ENCODE results near the gene SMG6.

Gene SMG6

GRCh38 chr17:2138318-2138717, 165.3 kb downstream of the SMG6 start:
- Histone ChIP-seq H2BK120ac (ENCODE audit: low read depth, low read length) (no peak overlapping the region), H3K27ac (replicated peaks; ENCODE audit: low read length) (no peak overlapping the region), H2BK5ac (ENCODE audit: low read length) (no peak overlapping the region), H3K79me1 (ENCODE audit: low read depth, low read length) (no peaks in the 10 kb centered on the region), H3K27me3 (ENCODE audit: control insufficient read depth in 3 of 3, insufficient read depth in 3 of 3, low read depth in 1 of 3, low read length in 3 of 3) (no peaks in the 10 kb centered on the region), H3K14ac (ENCODE audit: low read length) (no peak overlapping the region), H3K36me3 (replicated peaks in 1 of 2; ENCODE audit: control insufficient read depth in 2 of 2, insufficient read depth in 2 of 2, low read length in 2 of 2) (peaks cover 0 to 4% of the 10 kb centered on the region in 2 donors), H3K4ac (ENCODE audit: low read length) (no peak overlapping the region), H4K91ac (ENCODE audit: low read depth, low read length, poor library complexity) (no peak overlapping the region), H3K4me2 (ENCODE audit: insufficient read depth, low read length, poor library complexity, severe bottlenecking) (no peak overlapping the region), H3K18ac (ENCODE audit: low read length) (no peak overlapping the region), H2BK15ac (ENCODE audit: low read length) (no peak overlapping the region), H3K9me3 (replicated peaks in 1 of 2; ENCODE audit: control insufficient read depth in 2 of 2, insufficient read depth in 1 of 2, low read depth in 1 of 2, low read length in 2 of 2) (no peaks in the 10 kb centered on the region), H2AFZ (ENCODE audit: low read length) (no peak overlapping the region), H3K9ac (ENCODE audit: low read depth, low read length, poor library complexity) (no peak overlapping the region), H2BK12ac (ENCODE audit: low read length) (no peak overlapping the region), H3K4me1 (ENCODE audit: control insufficient read depth in 2 of 2, insufficient read depth in 1 of 2, low read depth in 1 of 2, low read length in 2 of 2) (peaks cover 8 to 20% of the 10 kb centered on the region in 2 donors), H3K4me3 (ENCODE audit: low read length in 2 of 2) (no peak overlapping the region), H2AK5ac (ENCODE audit: low read depth, low read length) (no peak overlapping the region), H3K23ac (ENCODE audit: low read depth, low read length, poor library complexity) (no peak overlapping the region), H4K8ac (ENCODE audit: low read depth, low read length) (no peak overlapping the region)
- WGBS, 2 donors (ENCODE audit: extremely low coverage in 2 of 2, insufficient read length in 2 of 2, insufficient replicate concordance in 1 of 2): no CpG with 5 or more reads among the region's 1 CpG
- DNase-seq (ENCODE audit: low spot score): no peak

GRCh38 chr17:2137342-2138098, 166.1 kb downstream of the SMG6 start:
- no peaks in the 10 kb centered on the region for H3K36me3 ChIP-seq (replicated peaks in 1 of 2; ENCODE audit: control insufficient read depth in 2 of 2, insufficient read depth in 2 of 2, low read length in 2 of 2)
- H2BK12ac ChIP-seq (ENCODE audit: low read length): no peak overlapping the region
- H2BK5ac ChIP-seq (ENCODE audit: low read length): no peak overlapping the region
- DNase-seq (ENCODE audit: low spot score): peak; percentile 64
- H3K79me1 ChIP-seq (ENCODE audit: low read depth, low read length): no peaks in the 10 kb centered on the region
- no peak overlapping the region for H3K14ac ChIP-seq (ENCODE audit: low read length)
- no peak overlapping the region for H4K8ac ChIP-seq (ENCODE audit: low read depth, low read length)
- H3K9me3 ChIP-seq (replicated peaks in 1 of 2; ENCODE audit: control insufficient read depth in 2 of 2, insufficient read depth in 1 of 2, low read depth in 1 of 2, low read length in 2 of 2): no peaks in the 10 kb centered on the region
- no peak overlapping the region for H2AK5ac ChIP-seq (ENCODE audit: low read depth, low read length)
- no peak overlapping the region for H3K4ac ChIP-seq (ENCODE audit: low read length)
- H3K4me1 ChIP-seq (ENCODE audit: control insufficient read depth in 2 of 2, insufficient read depth in 1 of 2, low read depth in 1 of 2, low read length in 2 of 2): peaks cover 8 to 20% of the 10 kb centered on the region in 2 donors
- no peak overlapping the region for H3K18ac ChIP-seq (ENCODE audit: low read length)
- H3K9ac ChIP-seq (ENCODE audit: low read depth, low read length, poor library complexity): no peak overlapping the region
- H3K23ac ChIP-seq (ENCODE audit: low read depth, low read length, poor library complexity): no peak overlapping the region
- no peak overlapping the region for H3K4me3 ChIP-seq (ENCODE audit: low read length in 2 of 2)
- no peaks in the 10 kb centered on the region for H3K27me3 ChIP-seq (ENCODE audit: control insufficient read depth in 3 of 3, insufficient read depth in 3 of 3, low read depth in 1 of 3, low read length in 3 of 3)
- H2AFZ ChIP-seq (ENCODE audit: low read length): no peak overlapping the region
- H3K27ac ChIP-seq (replicated peaks; ENCODE audit: low read length): peak overlapping the region; percentile 8
- H3K4me2 ChIP-seq (ENCODE audit: insufficient read depth, low read length, poor library complexity, severe bottlenecking): no peak overlapping the region
- no peak overlapping the region for H2BK15ac ChIP-seq (ENCODE audit: low read length)
- no peak overlapping the region for H2BK120ac ChIP-seq (ENCODE audit: low read depth, low read length)
- H4K91ac ChIP-seq (ENCODE audit: low read depth, low read length, poor library complexity): no peak overlapping the region
- WGBS, 2 donors (ENCODE audit: extremely low coverage in 2 of 2, insufficient read length in 2 of 2, insufficient replicate concordance in 1 of 2): no CpG with 5 or more reads among the region's 11 CpGs

GRCh38 chr17:2136241-2136640, 167.3 kb downstream of the SMG6 start:
- Histone ChIP-seq H3K4me2 (ENCODE audit: insufficient read depth, low read length, poor library complexity, severe bottlenecking) (no peak overlapping the region), H3K4me3 (ENCODE audit: low read length in 2 of 2) (no peak overlapping the region), H2AFZ (ENCODE audit: low read length) (no peak overlapping the region), H3K27me3 (ENCODE audit: control insufficient read depth in 3 of 3, insufficient read depth in 3 of 3, low read depth in 1 of 3, low read length in 3 of 3) (no peaks in the 10 kb centered on the region), H4K8ac (ENCODE audit: low read depth, low read length) (no peak overlapping the region), H3K79me1 (ENCODE audit: low read depth, low read length) (no peaks in the 10 kb centered on the region), H3K9me3 (replicated peaks in 1 of 2; ENCODE audit: control insufficient read depth in 2 of 2, insufficient read depth in 1 of 2, low read depth in 1 of 2, low read length in 2 of 2) (no peaks in the 10 kb centered on the region), H3K4ac (ENCODE audit: low read length) (no peak overlapping the region), H3K23ac (ENCODE audit: low read depth, low read length, poor library complexity) (no peak overlapping the region), H2BK5ac (ENCODE audit: low read length) (no peak overlapping the region), H4K91ac (ENCODE audit: low read depth, low read length, poor library complexity) (no peak overlapping the region), H3K27ac (replicated peaks; ENCODE audit: low read length) (no peak overlapping the region), H2BK12ac (ENCODE audit: low read length) (no peak overlapping the region), H2AK5ac (ENCODE audit: low read depth, low read length) (no peak overlapping the region), H3K14ac (ENCODE audit: low read length) (no peak overlapping the region), H3K36me3 (replicated peaks in 1 of 2; ENCODE audit: control insufficient read depth in 2 of 2, insufficient read depth in 2 of 2, low read length in 2 of 2) (no peaks in the 10 kb centered on the region), H2BK15ac (ENCODE audit: low read length) (no peak overlapping the region), H3K4me1 (ENCODE audit: control insufficient read depth in 2 of 2, insufficient read depth in 1 of 2, low read depth in 1 of 2, low read length in 2 of 2) (peaks cover 8 to 20% of the 10 kb centered on the region in 2 donors), H3K9ac (ENCODE audit: low read depth, low read length, poor library complexity) (no peak overlapping the region), H2BK120ac (ENCODE audit: low read depth, low read length) (no peak overlapping the region), H3K18ac (ENCODE audit: low read length) (no peak overlapping the region)
- DNase-seq (ENCODE audit: low spot score): no peak
- WGBS, 2 donors (ENCODE audit: extremely low coverage in 2 of 2, insufficient read length in 2 of 2, insufficient replicate concordance in 1 of 2): no CpG with 5 or more reads among the region's 6 CpGs

GRCh38 chr17:2128011-2128410, 175.6 kb downstream of the SMG6 start:
- DNase-seq (ENCODE audit: low spot score): no peak
- no peak overlapping the region for H4K91ac ChIP-seq (ENCODE audit: low read depth, low read length, poor library complexity)
- no peak overlapping the region for H3K23ac ChIP-seq (ENCODE audit: low read depth, low read length, poor library complexity)
- H3K36me3 ChIP-seq (replicated peaks in 1 of 2; ENCODE audit: control insufficient read depth in 2 of 2, insufficient read depth in 2 of 2, low read length in 2 of 2): peaks cover 0 to 8% of the 10 kb centered on the region in 2 donors
- H3K4me2 ChIP-seq (ENCODE audit: insufficient read depth, low read length, poor library complexity, severe bottlenecking): no peak overlapping the region
- H3K9me3 ChIP-seq (replicated peaks in 1 of 2; ENCODE audit: control insufficient read depth in 2 of 2, insufficient read depth in 1 of 2, low read depth in 1 of 2, low read length in 2 of 2): peaks cover 0 to 4% of the 10 kb centered on the region in 2 donors
- H3K79me1 ChIP-seq (ENCODE audit: low read depth, low read length): no peaks in the 10 kb centered on the region
- no CpG with 5 or more reads among the region's 15 CpGs for WGBS, 2 donors (ENCODE audit: extremely low coverage in 2 of 2, insufficient read length in 2 of 2, insufficient replicate concordance in 1 of 2)
- H3K4me3 ChIP-seq (ENCODE audit: low read length in 2 of 2): no peak overlapping the region
- H3K27ac ChIP-seq (replicated peaks; ENCODE audit: low read length): no peak overlapping the region
- peak overlapping the region; percentile 70 for H3K9ac ChIP-seq (ENCODE audit: low read depth, low read length, poor library complexity)
- H2AK5ac ChIP-seq (ENCODE audit: low read depth, low read length): no peak overlapping the region
- no peak overlapping the region for H4K8ac ChIP-seq (ENCODE audit: low read depth, low read length)
- no peak overlapping the region for H2BK5ac ChIP-seq (ENCODE audit: low read length)
- no peak overlapping the region for H2BK120ac ChIP-seq (ENCODE audit: low read depth, low read length)
- H3K4me1 ChIP-seq (ENCODE audit: control insufficient read depth in 2 of 2, insufficient read depth in 1 of 2, low read depth in 1 of 2, low read length in 2 of 2): peaks cover 5 to 10% of the 10 kb centered on the region in 2 donors
- no peaks in the 10 kb centered on the region for H3K27me3 ChIP-seq (ENCODE audit: control insufficient read depth in 3 of 3, insufficient read depth in 3 of 3, low read depth in 1 of 3, low read length in 3 of 3)
- no peak overlapping the region for H2AFZ ChIP-seq (ENCODE audit: low read length)
- no peak overlapping the region for H3K14ac ChIP-seq (ENCODE audit: low read length)
- no peak overlapping the region for H2BK15ac ChIP-seq (ENCODE audit: low read length)
- no peak overlapping the region for H3K4ac ChIP-seq (ENCODE audit: low read length)
- peak overlapping the region; percentile 32 for H3K18ac ChIP-seq (ENCODE audit: low read length)
- H2BK12ac ChIP-seq (ENCODE audit: low read length): no peak overlapping the region
